ENCODE measurements around the gene ETV4.

GRCh38 chr17:43587647-43588046 is 41.5 kb upstream of the ETV4 start:
- TF ChIP-seq SUZ12 (IDR thresholded peaks at IDR 0.05) (no peak), LEF1 (IDR thresholded peaks at IDR 0.05; ENCODE audit: borderline replicate concordance) (no peak), PKNOX1 (IDR thresholded peaks at IDR 0.05) (no peak), SP1 (IDR thresholded peaks at IDR 0.05) (no peak), TARDBP (IDR thresholded peaks at IDR 0.05) (no peak), BHLHE40 (IDR thresholded peaks at IDR 0.05; ENCODE audit: borderline replicate concordance) (no peak), HDGF (IDR thresholded peaks at IDR 0.05; ENCODE audit: borderline replicate concordance) (no peak), L3MBTL2 (conservative IDR thresholded peaks at IDR 0.05) (no peak), ARNT (IDR thresholded peaks at IDR 0.05) (no peak), ELF4 (IDR thresholded peaks at IDR 0.05) (no peak)
